HG03378 (cell line): Measurements from ENCODE around the gene SERTAD3.
"Not testable (repeated sequence)": the region's sequence is repeated elsewhere in the genome, so short reads cannot be mapped to it uniquely, and the experiment has no call there.

Source experiments
- ATAC-seq: cut with Tn5 transposase; IDR thresholded peaks from one replicate; pipeline ENCODE4 v1.9.1; 2021; ENCODE audit warnings: mild to moderate bottlenecking, moderate library complexity; ENCODE audit not compliant: unreplicated experiment

SERTAD3 gene

GRCh38 chr19:40411958-40412499 lies 32.1 kb downstream of the SERTAD3 start:
- ATAC-seq, result no peak

- no peak for ATAC-seq
Observed at GRCh38 chr19:40411125-40411842, 32.9 kb downstream of the SERTAD3 start.

GRCh38 chr19:40410030-40410389 lies 34.1 kb downstream of the SERTAD3 start:
- no peak for ATAC-seq

GRCh38 chr19:40408598-40408925 lies 35.6 kb downstream of the SERTAD3 start:
- ATAC-seq, result not testable (repeated sequence)

- ATAC-seq, result no peak
Observed at GRCh38 chr19:40407714-40408597, 36.2 kb downstream of the SERTAD3 start.

- no peak for ATAC-seq
Observed at GRCh38 chr19:40403262-40403984, 40.7 kb downstream of the SERTAD3 start.

GRCh38 chr19:40400559-40400958 lies 43.6 kb downstream of the SERTAD3 start:
- no peak for ATAC-seq

- ATAC-seq, result no peak
Observed at GRCh38 chr19:40398417-40399131, 45.6 kb downstream of the SERTAD3 start.

- no peak for ATAC-seq
Observed at GRCh38 chr19:40397568-40397906, 46.6 kb downstream of the SERTAD3 start.

GRCh38 chr19:40396886-40397567 lies 47.1 kb downstream of the SERTAD3 start:
- no peak for ATAC-seq

- no peak for ATAC-seq
Observed at GRCh38 chr19:40395956-40396355, 48.2 kb downstream of the SERTAD3 start.

GRCh38 chr19:40394816-40395210 lies 49.3 kb downstream of the SERTAD3 start:
- ATAC-seq, result no peak

- ATAC-seq, result no peak
Observed at GRCh38 chr19:40393894-40394815, 50.0 kb downstream of the SERTAD3 start.

- no peak for ATAC-seq
Observed at GRCh38 chr19:40392894-40393517, 51.1 kb downstream of the SERTAD3 start.

GRCh38 chr19:40392123-40392522 lies 52.0 kb downstream of the SERTAD3 start:
- no peak for ATAC-seq
